HCT116 (cell line): Measurements from ENCODE around the gene RAB37. TPM values are rescaled to one million over a fixed set of nuclear protein-coding genes. Genes with fewer than 3 reads are reported as not detected.

Experiments
- ATAC-seq: fragments of 200-7000 bp; cut with Tn5 transposase; 2 replicates; pipeline ENCODE4 v1.9.1; 2020; ENCODE audit warnings: mild to moderate bottlenecking, moderate library complexity
- BruUV-seq: library from RNA; stranded (reverse); fragments of 400-500 nt; replicated peaks from 2 replicates; lab custom pipeline; 2021; lab: Mats Ljungman, UMichigan
- CTCF ChIA-PET: fragments of 300-600 bp; sonication (Branson Sonifier 250); formaldehyde crosslinking; loops from one replicate; lab custom pipeline; 2021; ENCODE audit warnings: antibody characterized with exemption; lab: Charles Lee
- POLR2A ChIA-PET: fragments of 300-600, 350-600 bp; sonication (Branson Sonifier 250); formaldehyde crosslinking; loops from one replicate; lab custom pipeline; 2021; ENCODE audit warnings: antibody characterized with exemption; lab: Charles Lee
- RAD21 ChIA-PET, 2 experiments: fragments of 300-600 bp; sonication (Branson Sonifier 250); formaldehyde crosslinking; loops; one replicate each; lab custom pipeline; 2023; ENCODE audit warnings: low total read pairs in 2 of 2; ENCODE audit not compliant: uncharacterized antibody in 2 of 2, unreplicated experiment in 2 of 2, low non-redundant PET in 1 of 2; lab: Charles Lee
- DNase-seq: peaks from one replicate; pipeline ENCODE4 v3.0.0-alpha.2; 2010; ENCODE audit warnings: low read depth, low spot score
- H2AFZ ChIP-seq: fragments of 200-600 bp; shearing (Covaris generic), sonication (generic); 2 replicates; pipeline ENCODE4 v1.6.1; 2017; ENCODE audit warnings: low read depth, mixed run types, mixed read lengths, antibody characterized with exemption, low read length; ENCODE audit not compliant: poor library complexity, severe bottlenecking
- H3K27ac ChIP-seq: 2 replicates; pipeline ENCODE4 v1.5.1; 2012; ENCODE audit warnings: low read depth, low read length
- H3K27me3 ChIP-seq: fragments of 200-600 bp; sonication (generic); 2 replicates; pipeline ENCODE4 v1.6.1; 2016; ENCODE audit warnings: mixed run types, low read length, mixed read lengths; ENCODE audit not compliant: insufficient read depth
- H3K36me3 ChIP-seq, 2 experiments: fragments of 200-500 bp in 1 of 2; fragments of 200-600 bp in 1 of 2; sonication (Bioruptor generic) in 1 of 2; sonication (generic) in 1 of 2; 2 replicates each; pipeline versions ENCODE4 v1.5.1 to v1.6.1; 2014 to 2016; ENCODE audit warnings: low read length in 2 of 2, inconsistent platforms in 1 of 2, mixed read lengths in 1 of 2, mixed run types in 1 of 2; ENCODE audit not compliant: insufficient read depth in 2 of 2, control insufficient read depth in 1 of 2
- H3K4me1 ChIP-seq, 2 experiments: fragments of 200-600 bp in 1 of 2; sonication (generic) in 1 of 2; 2 replicates each; pipeline versions ENCODE4 v1.5.1 to v1.6.1; 2012 to 2017; ENCODE audit warnings: low read length in 2 of 2, inconsistent platforms in 1 of 2, mild to moderate bottlenecking in 1 of 2, mixed read lengths in 1 of 2, mixed run types in 1 of 2, moderate library complexity in 1 of 2; ENCODE audit not compliant: insufficient read depth in 2 of 2, control insufficient read depth in 1 of 2
- H3K4me2 ChIP-seq: fragments of 200-600 bp; sonication (generic); 2 replicates; pipeline ENCODE4 v1.6.1; 2017; ENCODE audit warnings: mixed run types, low read length, mixed read lengths
- H3K4me3 ChIP-seq, 2 experiments: fragments of 200-600 bp in 1 of 2; sonication (generic) in 1 of 2; replicated peaks in 1 of 2; 2 replicates each; pipeline ENCODE4 v1.5.1; 2011 to 2016; ENCODE audit warnings: low read length in 2 of 2, control low read depth in 1 of 2, low read depth in 1 of 2, mild to moderate bottlenecking in 1 of 2, mixed read lengths in 1 of 2, mixed run types in 1 of 2
- H3K79me2 ChIP-seq: fragments of 200-600 bp; sonication (generic); 2 replicates; pipeline ENCODE4 v1.6.1; 2017; ENCODE audit warnings: mild to moderate bottlenecking, mixed run types, low read length, moderate library complexity, mixed read lengths; ENCODE audit not compliant: insufficient read depth
- H3K9ac ChIP-seq: fragments of 200-600 bp; sonication (generic); 2 replicates; pipeline ENCODE4 v1.6.1; 2016; ENCODE audit warnings: low read length, mixed read lengths
- H3K9me2 ChIP-seq: fragments of 200-600 bp; sonication (generic), shearing (Covaris generic); 2 replicates; pipeline ENCODE4 v1.6.1; 2017; ENCODE audit warnings: mixed run types, mild to moderate bottlenecking, moderate library complexity; ENCODE audit not compliant: insufficient read depth
- H3K9me3 ChIP-seq, 2 experiments: fragments of 200-500 bp in 1 of 2; fragments of 200-600 bp in 1 of 2; sonication (Bioruptor generic) in 1 of 2; sonication (generic) in 1 of 2; 2 replicates each; pipeline ENCODE4 v1.6.1; 2014 to 2017; ENCODE audit warnings: low read length in 2 of 2, mixed read lengths in 2 of 2, inconsistent platforms in 1 of 2, low read depth in 1 of 2, mild to moderate bottlenecking in 1 of 2, mixed run types in 1 of 2, moderate library complexity in 1 of 2; ENCODE audit not compliant: control insufficient read depth in 1 of 2, insufficient read depth in 1 of 2
- H4K20me1 ChIP-seq: fragments of 200-600 bp; sonication (generic), shearing (Covaris generic); 2 replicates; pipeline ENCODE4 v1.6.1; 2017; ENCODE audit warnings: mixed run types, mild to moderate bottlenecking, moderate library complexity; ENCODE audit not compliant: insufficient read depth
- CBX3 ChIP-seq: IDR thresholded peaks from 2 replicates; pipeline ENCODE4 v1.6.1; 2012; ENCODE audit warnings: low read depth
- CEBPB ChIP-seq: IDR thresholded peaks from 2 replicates; pipeline ENCODE4 v1.6.1; 2012; ENCODE audit warnings: low read depth
- EGR1 ChIP-seq: IDR thresholded peaks from 2 replicates; pipeline ENCODE4 v1.6.1; 2012; ENCODE audit warnings: low read depth
- ELF1 ChIP-seq: IDR thresholded peaks from 2 replicates; pipeline ENCODE4 v1.6.1; 2012; ENCODE audit warnings: low read depth, borderline replicate concordance
- EZH2 ChIP-seq: fragments of 200-600 bp; sonication (generic); IDR thresholded peaks from 2 replicates; pipeline ENCODE4 v1.6.1; 2017; ENCODE audit warnings: antibody characterized with exemption, mixed run types
- EZH2phosphoT487 ChIP-seq: fragments of 200-600 bp; IDR thresholded peaks from 2 replicates; pipeline ENCODE4 v1.6.1; 2018; ENCODE audit warnings: antibody characterized with exemption, borderline replicate concordance
- FOSL1 ChIP-seq: IDR thresholded peaks from 2 replicates; pipeline ENCODE4 v1.6.1; 2012; ENCODE audit warnings: low read depth
- JUND ChIP-seq: IDR thresholded peaks from 2 replicates; pipeline ENCODE4 v1.6.1; 2012
- MAX ChIP-seq: IDR thresholded peaks from 2 replicates; pipeline ENCODE4 v1.6.1; 2012
- POLR2A ChIP-seq: IDR thresholded peaks from 2 replicates; pipeline ENCODE4 v1.7.0; 2011; ENCODE audit warnings: borderline replicate concordance; ENCODE audit not compliant: insufficient read depth, insufficient read length; ENCODE audit errors: extremely low read depth
- RAD21 ChIP-seq: IDR thresholded peaks from 2 replicates; pipeline ENCODE4 v1.6.1; 2012; ENCODE audit warnings: low read depth, mild to moderate bottlenecking
- SIN3A ChIP-seq: IDR thresholded peaks from 2 replicates; pipeline ENCODE4 v1.6.1; 2012; ENCODE audit warnings: low read depth
- SP1 ChIP-seq: IDR thresholded peaks from 2 replicates; pipeline ENCODE4 v1.6.1; 2012; ENCODE audit warnings: low read depth
- SRF ChIP-seq: IDR thresholded peaks from 2 replicates; pipeline ENCODE4 v1.6.1; 2012; ENCODE audit warnings: low read depth
- ZBTB33 ChIP-seq: IDR thresholded peaks from 2 replicates; pipeline ENCODE4 v1.6.1; 2011; ENCODE audit warnings: mild to moderate bottlenecking, low read length, moderate library complexity; ENCODE audit not compliant: insufficient replicate concordance; ENCODE audit errors: extremely low read depth
- ZFX ChIP-seq: fragments of 450-650 bp; IDR thresholded peaks from 2 replicates; pipeline ENCODE4 v1.6.1; 2017
- ZNF274 ChIP-seq: fragments of 200-500 bp; sonication (Bioruptor generic); IDR thresholded peaks from 2 replicates; pipeline ENCODE4 v1.6.1; 2014; ENCODE audit warnings: mild to moderate bottlenecking, low read depth, low read length, inconsistent platforms
- intact Hi-C: fragments of 100-400 bp; cut with micrococcal nuclease; formaldehyde crosslinking; loops from 2 replicates; pipeline ENCODE4 v1.10.0; 2022
- total RNA-seq: library from RNA; stranded (reverse); gene quantifications from one replicate; pipeline ENCODE4 v1.2.1, GENCODE V29; 2021; ENCODE audit not compliant: unreplicated experiment
- TF ChIP-seq, protein P1 (sequence below): IDR thresholded peaks from 2 replicates; pipeline ENCODE4 v1.6.1; 2012; ENCODE audit warnings: low read depth
- TF ChIP-seq, protein P2 (sequence below): IDR thresholded peaks from 2 replicates; pipeline ENCODE4 v1.6.1; 2012
- TF ChIP-seq, protein P3 (sequence below), 3 experiments: fragments of 200-600 bp in 1 of 3; sonication (generic) in 1 of 3; IDR thresholded peaks in 2 of 3; conservative IDR thresholded peaks in 1 of 3; 2 replicates each; pipeline ENCODE4 v1.5.1; 2012 to 2017; ENCODE audit warnings: low read depth in 2 of 3, low read length in 2 of 3, antibody characterized with exemption in 1 of 3, borderline replicate concordance in 1 of 3, control low read depth in 1 of 3, mild to moderate bottlenecking in 1 of 3, mixed read lengths in 1 of 3, mixed run types in 1 of 3, moderate library complexity in 1 of 3; ENCODE audit not compliant: insufficient read depth in 1 of 3

Gene RAB37
- total RNA-seq, 1 experiment from 2014 or later = 8.2 TPM

GRCh38 chr17:74713171-74713755 lies 23.8 kb upstream of the RAB37 start:
- Histone ChIP-seq H3K27me3 (0 out of 2 replicates have a peak, but pooled peaks cover 6% of the 10 kb centered on the region), H3K36me3 (no peaks in the 10 kb centered on the region), H3K4me3 (no peak overlapping the region), H3K27ac (no peak overlapping the region), H3K9me2 (no peaks in the 10 kb centered on the region), H4K20me1 (no peaks in the 10 kb centered on the region), H3K4me1 (peaks cover 0 to 3% of the 10 kb centered on the region in 2 experiments; a peak in 1 of 4 replicates), H3K79me2 (no peaks in the 10 kb centered on the region), H3K4me2 (no peak overlapping the region), H3K9ac (no peak overlapping the region), H2AFZ (no peak overlapping the region), H3K9me3 (no peaks in the 10 kb centered on the region)
- RAD21 ChIA-PET = no interaction called here
- no peak for DNase-seq
- no peak for TF ChIP-seq FOSL1
- no peak for TF ChIP-seq CEBPB
- no peak for TF ChIP-seq ZNF274
- no peak for TF ChIP-seq CBX3
- TF ChIP-seq POLR2A = no peak
- TF ChIP-seq EZH2phosphoT487 = no peak
- TF ChIP-seq JUND = no peak
- no peak for TF ChIP-seq SIN3A
- TF ChIP-seq ZFX = no peak
- TF ChIP-seq EZH2 = no peak
- no peak for TF ChIP-seq ZBTB33
- TF ChIP-seq, protein P1, sequence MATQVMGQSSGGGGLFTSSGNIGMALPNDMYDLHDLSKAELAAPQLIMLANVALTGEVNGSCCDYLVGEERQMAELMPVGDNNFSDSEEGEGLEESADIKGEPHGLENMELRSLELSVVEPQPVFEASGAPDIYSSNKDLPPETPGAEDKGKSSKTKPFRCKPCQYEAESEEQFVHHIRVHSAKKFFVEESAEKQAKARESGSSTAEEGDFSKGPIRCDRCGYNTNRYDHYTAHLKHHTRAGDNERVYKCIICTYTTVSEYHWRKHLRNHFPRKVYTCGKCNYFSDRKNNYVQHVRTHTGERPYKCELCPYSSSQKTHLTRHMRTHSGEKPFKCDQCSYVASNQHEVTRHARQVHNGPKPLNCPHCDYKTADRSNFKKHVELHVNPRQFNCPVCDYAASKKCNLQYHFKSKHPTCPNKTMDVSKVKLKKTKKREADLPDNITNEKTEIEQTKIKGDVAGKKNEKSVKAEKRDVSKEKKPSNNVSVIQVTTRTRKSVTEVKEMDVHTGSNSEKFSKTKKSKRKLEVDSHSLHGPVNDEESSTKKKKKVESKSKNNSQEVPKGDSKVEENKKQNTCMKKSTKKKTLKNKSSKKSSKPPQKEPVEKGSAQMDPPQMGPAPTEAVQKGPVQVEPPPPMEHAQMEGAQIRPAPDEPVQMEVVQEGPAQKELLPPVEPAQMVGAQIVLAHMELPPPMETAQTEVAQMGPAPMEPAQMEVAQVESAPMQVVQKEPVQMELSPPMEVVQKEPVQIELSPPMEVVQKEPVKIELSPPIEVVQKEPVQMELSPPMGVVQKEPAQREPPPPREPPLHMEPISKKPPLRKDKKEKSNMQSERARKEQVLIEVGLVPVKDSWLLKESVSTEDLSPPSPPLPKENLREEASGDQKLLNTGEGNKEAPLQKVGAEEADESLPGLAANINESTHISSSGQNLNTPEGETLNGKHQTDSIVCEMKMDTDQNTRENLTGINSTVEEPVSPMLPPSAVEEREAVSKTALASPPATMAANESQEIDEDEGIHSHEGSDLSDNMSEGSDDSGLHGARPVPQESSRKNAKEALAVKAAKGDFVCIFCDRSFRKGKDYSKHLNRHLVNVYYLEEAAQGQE = no peak
- TF ChIP-seq EGR1 = no peak
- no peak for TF ChIP-seq RAD21
- TF ChIP-seq SP1 = no peak
- no peak for TF ChIP-seq MAX
- no peak for TF ChIP-seq ELF1
- TF ChIP-seq SRF = no peak
- TF ChIP-seq, protein P2, sequence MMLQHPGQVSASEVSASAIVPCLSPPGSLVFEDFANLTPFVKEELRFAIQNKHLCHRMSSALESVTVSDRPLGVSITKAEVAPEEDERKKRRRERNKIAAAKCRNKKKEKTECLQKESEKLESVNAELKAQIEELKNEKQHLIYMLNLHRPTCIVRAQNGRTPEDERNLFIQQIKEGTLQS = no peak
- TF ChIP-seq, protein P3, sequence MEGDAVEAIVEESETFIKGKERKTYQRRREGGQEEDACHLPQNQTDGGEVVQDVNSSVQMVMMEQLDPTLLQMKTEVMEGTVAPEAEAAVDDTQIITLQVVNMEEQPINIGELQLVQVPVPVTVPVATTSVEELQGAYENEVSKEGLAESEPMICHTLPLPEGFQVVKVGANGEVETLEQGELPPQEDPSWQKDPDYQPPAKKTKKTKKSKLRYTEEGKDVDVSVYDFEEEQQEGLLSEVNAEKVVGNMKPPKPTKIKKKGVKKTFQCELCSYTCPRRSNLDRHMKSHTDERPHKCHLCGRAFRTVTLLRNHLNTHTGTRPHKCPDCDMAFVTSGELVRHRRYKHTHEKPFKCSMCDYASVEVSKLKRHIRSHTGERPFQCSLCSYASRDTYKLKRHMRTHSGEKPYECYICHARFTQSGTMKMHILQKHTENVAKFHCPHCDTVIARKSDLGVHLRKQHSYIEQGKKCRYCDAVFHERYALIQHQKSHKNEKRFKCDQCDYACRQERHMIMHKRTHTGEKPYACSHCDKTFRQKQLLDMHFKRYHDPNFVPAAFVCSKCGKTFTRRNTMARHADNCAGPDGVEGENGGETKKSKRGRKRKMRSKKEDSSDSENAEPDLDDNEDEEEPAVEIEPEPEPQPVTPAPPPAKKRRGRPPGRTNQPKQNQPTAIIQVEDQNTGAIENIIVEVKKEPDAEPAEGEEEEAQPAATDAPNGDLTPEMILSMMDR (IDR thresholded peaks at IDR 0.05 in 2 of 3, conservative IDR thresholded peaks at IDR 0.05 in 1 of 3; ENCODE audit: borderline replicate concordance in 1 of 3, insufficient read depth in 1 of 3, low read depth in 2 of 3, low read length in 2 of 3) = no peak
- POLR2A ChIA-PET = no interaction called here
- no peak for ATAC-seq
- CTCF ChIA-PET = interaction anchor here (1.5 kb wide), 1 partner anchor 56 kb away, joined by 3 read pairs; no protein-coding TSS in a partner anchor
- intact Hi-C loops = no loop called here
- BruUV-seq = no TSS peak
